Measurements from ENCODE around the gene TMEM97. TPM values are rescaled to one million over a fixed set of nuclear protein-coding genes. Genes with fewer than 3 reads are reported as not detected.
"Not testable (repeated sequence)": the region's sequence is repeated elsewhere in the genome, so short reads cannot be mapped to it uniquely, and the experiment has no call there.

TMEM97 gene
- 44.6 and 54.0 TPM in 2 replicates for total RNA-seq (2014; rRNA removed; shearing (Covaris generic))

- DNase-seq (ENCODE audit: low spot score): peak; percentile 97
Measured at GRCh38 chr17:28318759-28319597, at the start of gene TMEM97. TSS of gene TMEM97 (plus strand) at chr17:28319200. CDS start at chr17:28319240, 40 bp downstream.

DNA sequence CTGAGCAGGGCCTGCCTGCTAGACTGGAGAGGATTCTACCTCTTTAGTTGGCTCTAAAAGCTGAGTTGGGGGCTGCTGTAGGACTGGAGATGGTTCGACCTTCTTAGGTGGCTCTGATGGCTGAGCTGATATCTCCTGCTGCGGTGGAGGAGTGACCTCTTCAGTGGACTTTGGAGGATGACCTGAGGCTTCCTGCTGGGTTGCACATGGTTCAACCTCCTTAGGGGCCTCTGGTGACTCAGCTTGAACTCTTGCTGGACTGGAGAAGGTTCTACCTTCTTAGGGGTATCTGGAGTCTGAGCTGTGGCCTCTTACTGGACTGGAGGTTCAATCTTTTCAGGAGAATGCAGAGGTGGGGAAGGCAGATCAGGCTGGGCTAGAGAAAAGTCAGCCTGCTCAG is 48.9 kb upstream of the TMEM97 start:
- DNase-seq (ENCODE audit: low spot score): no peak

DNA sequence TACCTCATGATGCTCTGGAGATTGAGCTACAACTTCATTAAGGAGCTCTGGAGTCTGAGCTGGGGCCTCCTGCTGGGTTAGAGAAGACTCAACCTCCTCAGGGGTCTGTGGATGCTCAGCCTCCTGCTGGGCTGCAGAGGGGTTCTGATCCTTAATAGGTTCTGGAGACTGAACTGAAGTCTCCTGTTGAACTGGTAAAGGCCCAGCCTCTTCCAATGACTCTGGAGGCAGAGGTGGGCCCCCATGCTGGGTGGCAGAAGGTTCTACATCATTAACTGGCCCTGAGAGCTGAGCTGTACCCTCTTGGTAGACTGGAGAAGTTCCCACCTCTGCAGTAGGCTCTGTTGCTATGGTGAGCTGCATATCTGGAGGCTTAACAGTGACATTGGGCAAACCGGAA is 48.1 kb upstream of the TMEM97 start:
- DNase-seq (ENCODE audit: low spot score): no peak

DNA sequence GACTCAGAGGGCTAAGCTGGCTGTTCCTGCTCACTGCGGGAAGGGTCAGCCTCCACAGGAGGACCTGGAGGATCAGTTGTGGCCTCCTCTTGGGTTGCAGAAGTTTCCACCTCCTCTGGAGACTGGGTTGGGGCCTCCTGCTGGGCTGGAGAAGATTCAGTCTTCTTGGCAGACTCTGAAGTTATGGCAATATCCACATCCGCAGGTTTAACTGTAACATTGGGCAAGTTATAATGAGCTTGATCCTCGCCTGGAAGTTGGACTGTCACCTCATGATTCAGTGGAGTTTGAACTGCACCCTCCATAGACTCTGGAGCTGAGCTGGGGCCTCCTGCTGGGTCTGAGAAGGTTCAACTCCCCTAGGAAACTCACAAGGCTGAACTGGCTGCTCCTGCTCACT is 47.6 kb upstream of the TMEM97 start:
- no peak for DNase-seq (ENCODE audit: low spot score)

DNA sequence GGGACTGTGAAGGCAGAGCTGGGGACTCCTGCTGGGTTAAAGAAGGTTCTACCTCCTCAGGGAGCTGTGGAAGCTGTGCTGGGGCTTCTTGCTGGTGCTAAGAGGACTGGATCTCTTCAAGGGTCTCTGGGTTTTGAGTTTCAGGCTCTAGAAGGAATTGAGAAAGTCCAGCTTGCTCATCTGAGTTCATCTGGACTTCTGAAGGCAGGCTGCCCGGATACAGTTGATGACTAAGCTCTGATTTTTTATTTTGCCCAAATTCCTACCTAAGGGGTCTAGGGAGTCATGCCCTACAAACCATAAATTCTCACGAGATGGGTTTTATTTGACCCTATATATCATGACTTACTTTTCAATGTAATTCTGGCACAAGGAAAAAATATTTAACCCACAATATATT is 46.8 kb upstream of the TMEM97 start:
- DNase-seq (ENCODE audit: low spot score): no peak

DNA sequence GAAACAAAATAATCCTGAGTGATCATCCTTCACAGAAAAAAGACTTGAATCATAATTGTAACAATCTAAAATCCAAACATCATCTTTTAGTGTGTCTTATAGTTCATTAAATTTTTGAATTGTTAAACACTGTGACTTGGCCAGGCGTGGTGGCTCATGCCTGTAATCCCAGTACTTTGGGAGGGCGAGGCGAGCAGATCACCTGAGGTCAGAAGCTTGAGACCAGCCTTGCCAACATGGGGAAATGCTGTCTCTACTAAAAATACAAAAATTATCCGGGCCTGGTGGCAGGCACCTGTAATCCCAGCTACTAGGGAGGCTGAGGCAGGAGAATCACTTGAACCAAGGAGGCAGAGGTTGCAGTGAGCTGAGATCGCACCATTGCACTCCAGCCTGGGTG is 45.7 kb upstream of the TMEM97 start:
- DNase-seq (ENCODE audit: low spot score): not testable (repeated sequence)

DNA sequence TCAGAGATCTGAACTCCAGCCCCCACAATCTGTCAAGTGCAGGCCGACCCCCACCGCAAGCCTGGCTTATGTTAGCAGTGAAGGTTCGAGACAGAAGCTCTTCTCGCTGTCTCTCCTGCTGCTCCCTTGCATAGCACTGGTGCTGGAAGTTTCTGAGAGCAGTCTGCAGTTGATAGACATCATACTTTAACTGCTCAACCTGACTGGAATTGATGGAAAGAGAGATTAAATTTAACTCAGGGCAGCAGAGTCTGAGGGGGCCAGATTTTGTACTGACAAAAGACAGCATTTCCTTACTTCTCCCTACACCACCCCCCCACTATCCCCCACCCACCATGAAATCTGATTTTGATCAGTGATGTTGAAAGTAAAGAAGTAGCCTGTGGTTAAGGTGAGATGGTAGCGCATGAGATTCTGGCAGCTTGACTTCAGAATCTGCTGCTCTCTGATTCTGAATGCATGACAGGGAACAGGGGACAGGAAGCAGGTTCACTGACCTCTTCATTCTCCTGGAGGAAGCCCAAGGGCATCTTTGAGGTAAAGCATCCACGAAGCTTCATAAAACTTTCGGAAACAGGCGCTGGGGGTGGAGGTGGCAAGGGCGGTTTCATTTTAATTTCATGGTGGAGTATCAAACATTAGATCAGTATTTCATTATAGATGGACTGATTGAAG is 44.3 kb upstream of the TMEM97 start:
- no peak for DNase-seq (ENCODE audit: low spot score)

GRCh38 chr17:28276011-28276410 is 43.0 kb upstream of the TMEM97 start:
- no peak for DNase-seq (ENCODE audit: low spot score)

DNA sequence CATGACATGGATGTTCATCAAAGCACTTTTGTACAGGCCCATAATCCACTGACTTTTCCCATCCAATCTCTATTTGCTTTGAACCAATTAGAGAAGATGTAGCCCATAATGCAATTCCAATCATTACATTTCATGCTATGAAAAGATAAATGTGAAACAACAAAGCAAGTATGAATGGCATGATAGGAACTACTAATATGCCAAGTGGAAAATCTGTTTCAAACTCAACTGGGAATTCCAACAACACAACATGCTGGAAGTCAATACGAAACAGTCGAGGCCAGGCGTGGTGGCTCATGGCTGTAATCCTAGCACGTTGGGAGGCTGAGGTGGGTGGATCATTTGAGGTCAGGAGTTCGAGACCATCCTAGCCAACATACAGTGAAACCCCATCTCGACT is 39.6 kb upstream of the TMEM97 start:
- no peak for DNase-seq (ENCODE audit: low spot score)

- DNase-seq (ENCODE audit: low spot score): no peak
Measured at GRCh38 chr17:28280826-28281225, 38.2 kb upstream of the TMEM97 start.

DNA sequence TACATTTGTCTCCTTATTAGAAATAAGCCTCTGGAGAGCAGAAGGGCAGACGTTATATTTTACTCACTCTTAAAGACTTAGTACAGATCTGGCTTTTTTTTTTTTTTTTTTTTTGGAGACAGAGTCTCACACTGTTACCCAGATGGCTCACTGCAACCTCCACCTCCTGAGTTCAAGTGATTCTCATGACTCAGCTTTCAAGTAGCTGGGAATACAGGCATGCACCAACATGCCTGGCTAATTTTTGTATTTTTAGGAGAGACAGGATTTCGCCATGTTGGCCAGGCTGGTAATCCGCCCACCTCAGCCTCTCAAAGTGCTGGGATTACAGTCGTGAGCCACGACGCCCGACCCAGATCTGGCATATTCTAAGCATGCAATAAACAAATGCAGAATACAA is 36.4 kb upstream of the TMEM97 start:
- DNase-seq (ENCODE audit: low spot score): peak; percentile 70

GRCh38 chr17:28285965-28286364 is 33.0 kb upstream of the TMEM97 start:
- DNase-seq (ENCODE audit: low spot score): no peak

DNA sequence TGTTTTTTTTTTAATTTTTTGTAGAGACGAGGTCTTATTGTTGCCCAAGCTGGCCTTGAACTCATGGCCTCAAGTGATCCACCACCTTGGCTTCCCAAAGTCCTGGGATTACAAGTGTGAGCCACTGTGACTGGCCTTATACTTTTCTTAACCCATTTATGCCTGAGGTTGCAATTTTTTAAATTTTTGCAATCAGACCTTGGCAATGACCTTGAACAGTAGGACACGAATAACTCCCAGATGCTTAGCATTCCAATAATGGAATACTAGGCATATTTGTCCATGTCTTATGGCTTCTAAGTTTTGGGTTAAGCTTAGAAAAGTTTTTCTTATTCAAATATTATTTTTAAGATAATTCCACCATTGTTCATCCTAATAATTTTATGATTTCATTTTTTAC is 28.3 kb upstream of the TMEM97 start:
- no peak for DNase-seq (ENCODE audit: low spot score)

- DNase-seq (ENCODE audit: low spot score): no peak
Measured at GRCh38 chr17:28291780-28292330, 27.1 kb upstream of the TMEM97 start.

- not testable (repeated sequence) for DNase-seq (ENCODE audit: low spot score)
Measured at GRCh38 chr17:28292878-28293277, 26.1 kb upstream of the TMEM97 start.

- no peak for DNase-seq (ENCODE audit: low spot score)
Measured at GRCh38 chr17:28293994-28294393, 25.0 kb upstream of the TMEM97 start.

- DNase-seq (ENCODE audit: low spot score): no peak
Measured at GRCh38 chr17:28295677-28296578, 23.1 kb upstream of the TMEM97 start.

DNA sequence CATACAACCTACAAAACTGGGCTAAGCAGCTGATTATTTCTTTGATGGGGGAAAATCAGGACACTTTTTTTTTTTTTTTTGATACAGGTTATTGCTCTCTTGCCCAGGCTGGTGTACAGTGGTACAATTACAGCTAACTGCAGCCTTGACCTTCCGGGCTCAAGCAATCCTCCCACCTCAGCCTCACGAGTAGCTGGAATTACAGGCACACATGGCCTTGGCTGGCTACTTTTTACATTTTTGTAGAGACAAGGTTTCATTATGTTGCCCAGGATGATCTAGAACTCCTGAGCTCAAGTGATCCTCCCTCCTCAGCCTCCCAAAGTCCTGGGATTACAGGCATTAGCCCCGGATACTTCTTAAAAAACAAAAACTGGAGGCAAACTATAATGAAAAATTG is 20.6 kb upstream of the TMEM97 start:
- no peak for DNase-seq (ENCODE audit: low spot score)

DNA sequence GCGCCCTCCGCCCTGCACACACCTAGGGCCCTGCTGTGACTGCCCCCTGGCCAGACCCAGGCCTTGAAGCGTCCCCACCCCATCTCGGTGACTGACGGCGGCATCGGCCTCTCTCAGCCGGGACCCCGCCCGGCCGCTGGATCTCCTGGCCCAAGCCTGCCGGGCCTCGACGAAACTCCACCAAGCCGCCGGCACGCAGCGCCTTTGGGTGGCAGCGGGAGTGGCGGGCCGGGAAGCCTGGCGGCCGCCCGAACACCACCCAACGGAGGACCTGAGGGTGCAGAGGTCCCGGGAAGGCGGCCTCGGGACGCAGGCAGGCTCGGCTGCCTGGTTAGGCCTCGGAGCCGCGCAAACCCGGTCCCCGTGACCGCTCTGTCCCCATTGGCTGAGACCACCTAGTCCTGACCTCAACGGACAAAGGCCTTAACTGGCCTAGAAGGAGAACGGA is 12.0 kb upstream of the TMEM97 start:
- DNase-seq (ENCODE audit: low spot score): no peak

DNA sequence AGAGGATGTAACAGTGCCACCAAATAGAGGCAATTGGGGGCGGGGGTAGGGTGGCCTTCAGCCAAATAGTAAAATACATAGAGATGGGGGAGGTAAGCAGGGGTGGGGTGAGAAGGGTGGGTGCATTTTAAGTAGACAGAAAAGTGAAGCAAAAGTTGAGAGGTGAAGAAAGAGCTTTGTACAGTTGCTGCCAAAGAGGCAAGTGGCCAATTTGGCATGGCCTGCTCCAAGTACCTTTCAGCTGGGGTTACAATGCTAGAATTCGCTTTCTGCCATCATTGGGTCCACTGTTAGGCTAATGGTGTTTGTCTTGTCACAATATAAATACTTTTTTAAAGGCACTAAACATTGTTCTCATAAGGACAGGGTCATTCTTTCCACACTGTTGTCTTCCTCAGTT is 5.2 kb upstream of the TMEM97 start:
- DNase-seq (ENCODE audit: low spot score): no peak

- no peak for DNase-seq (ENCODE audit: low spot score)
Measured at GRCh38 chr17:28315846-28316705, 2.9 kb upstream of the TMEM97 start.
